DOHH2 (cell line): ENCODE data around the gene THTPA.

ENCODE experiments used
- H3F3A ChIP-seq: fragments of 200-600 bp; sonication (generic), shearing (Covaris generic); 2 replicates; pipeline ENCODE4 v1.6.0; 2016; ENCODE audit warnings: antibody characterized with exemption, mild to moderate bottlenecking; ENCODE audit not compliant: control insufficient read depth, insufficient read depth
- H3K27ac ChIP-seq: fragments of 200-600 bp; sonication (generic); 2 replicates; pipeline ENCODE4 v1.5.1; 2014; ENCODE audit warnings: low read depth, mild to moderate bottlenecking, low read length, moderate library complexity
- H3K27me3 ChIP-seq: fragments of 200-600 bp; sonication (generic); 2 replicates; pipeline ENCODE4 v1.6.1; 2014; ENCODE audit warnings: mild to moderate bottlenecking, low read length, mixed read lengths; ENCODE audit not compliant: control insufficient read depth
- H3K36me3 ChIP-seq: fragments of 200-600 bp; sonication (generic); 2 replicates; pipeline ENCODE4 v1.6.1; 2014; ENCODE audit warnings: mild to moderate bottlenecking, low read length, moderate library complexity, mixed read lengths; ENCODE audit not compliant: control insufficient read depth
- H3K4me1 ChIP-seq: fragments of 200-600 bp; sonication (generic); 2 replicates; pipeline ENCODE4 v1.6.1; 2014; ENCODE audit warnings: mild to moderate bottlenecking, low read length, mixed read lengths; ENCODE audit not compliant: control insufficient read depth
- H3K4me2 ChIP-seq: fragments of 200-600 bp; sonication (generic); 2 replicates; pipeline ENCODE4 v1.6.0; 2014; ENCODE audit warnings: mild to moderate bottlenecking, low read length, moderate library complexity
- H3K4me3 ChIP-seq: fragments of 200-600 bp; sonication (generic); 2 replicates; pipeline ENCODE4 v1.5.1; 2014; ENCODE audit warnings: mild to moderate bottlenecking, low read length, mixed read lengths
- H3K79me2 ChIP-seq: fragments of 200-600 bp; sonication (generic); 2 replicates; pipeline ENCODE4 v1.6.1; 2014; ENCODE audit warnings: mild to moderate bottlenecking, low read length, mixed read lengths; ENCODE audit not compliant: control insufficient read depth
- H3K9me2 ChIP-seq: fragments of 200-600 bp; sonication (generic); replicated peaks from 2 replicates; pipeline ENCODE4 v1.6.1; 2014; ENCODE audit warnings: mild to moderate bottlenecking, low read length, mixed read lengths; ENCODE audit not compliant: control insufficient read depth
- H3K9me3 ChIP-seq: fragments of 200-600 bp; sonication (generic); 2 replicates; pipeline ENCODE4 v1.6.1; 2014; ENCODE audit warnings: antibody characterized with exemption, low read length, mixed read lengths; ENCODE audit not compliant: control insufficient read depth, insufficient read depth
- H4K20me1 ChIP-seq: fragments of 200-600 bp; sonication (generic); 2 replicates; pipeline ENCODE4 v1.6.0; 2014; ENCODE audit warnings: low read depth, mild to moderate bottlenecking, antibody characterized with exemption, low read length, moderate library complexity; ENCODE audit not compliant: control insufficient read depth, insufficient read depth
- CTCF ChIP-seq: fragments of 200-600 bp; sonication (generic); IDR thresholded peaks from one replicate; pipeline ENCODE4 v1.5.1; 2014; ENCODE audit warnings: antibody characterized with exemption, mild to moderate bottlenecking, low read depth, low read length; ENCODE audit not compliant: poor library complexity, severe bottlenecking
- EZH2phosphoT487 ChIP-seq: fragments of 200-600 bp; sonication (generic); IDR thresholded peaks from 2 replicates; pipeline ENCODE4 v1.6.1; 2017; ENCODE audit warnings: borderline replicate concordance, mild to moderate bottlenecking, antibody characterized with exemption, low read length, moderate library complexity, mixed read lengths

Gene THTPA

GRCh38 chr14:23555882-23556699 lies at the start of gene THTPA:
Gene THTPA, plus strand, starts transcription at chr14:23556271. Its CDS starts 487 bp downstream, at chr14:23556758.
- Histone ChIP-seq H3K4me3 (peak within 1 kb of the TSS; percentile 84), H3K4me1 (peaks cover 26% of the 10 kb centered on the region), H3K9me2 (no peaks in the 10 kb centered on the region), H4K20me1 (no peaks in the 10 kb centered on the region), H3K27ac (peak within 1 kb of the TSS; percentile 44), H3K79me2 (peaks cover 32% of the 10 kb centered on the region), H3F3A (peaks cover 7% of the 10 kb centered on the region; the same call in 1 of the 2 replicates), H3K36me3 (peaks cover 32% of the 10 kb centered on the region), H3K9me3 (no peaks in the 10 kb centered on the region), H3K4me2 (peak within 1 kb of the TSS; percentile 70), H3K27me3 (0 out of 2 replicates have a peak, but pooled peaks cover under 1% of the 10 kb centered on the region)
- TF ChIP-seq EZH2phosphoT487, result no peak

GRCh38 chr14:23512156-23512555 lies 43.9 kb upstream of the THTPA start:
- TF ChIP-seq CTCF (no peak), EZH2phosphoT487 (no peak)
- no peaks in the 10 kb centered on the region for H3K27me3 ChIP-seq
- no peaks in the 10 kb centered on the region for H3K4me1 ChIP-seq
- no peak overlapping the region for H3K4me2 ChIP-seq
- H3K9me3 ChIP-seq, result no peaks in the 10 kb centered on the region
- H3F3A ChIP-seq, result no peaks in the 10 kb centered on the region
- no peaks in the 10 kb centered on the region for H4K20me1 ChIP-seq
- no peak overlapping the region for H3K4me3 ChIP-seq
- no peaks in the 10 kb centered on the region for H3K79me2 ChIP-seq
- no peaks in the 10 kb centered on the region for H3K36me3 ChIP-seq
- H3K27ac ChIP-seq, result no peak overlapping the region
- no peaks in the 10 kb centered on the region for H3K9me2 ChIP-seq

GRCh38 chr14:23513005-23513817 lies 42.9 kb upstream of the THTPA start:
- Histone ChIP-seq H3K9me3 (no peaks in the 10 kb centered on the region), H4K20me1 (no peaks in the 10 kb centered on the region), H3K9me2 (no peaks in the 10 kb centered on the region), H3K36me3 (no peaks in the 10 kb centered on the region), H3K4me1 (no peaks in the 10 kb centered on the region), H3K4me3 (no peak overlapping the region), H3K27ac (no peak overlapping the region), H3K79me2 (no peaks in the 10 kb centered on the region), H3K4me2 (no peak overlapping the region), H3K27me3 (no peaks in the 10 kb centered on the region), H3F3A (no peaks in the 10 kb centered on the region)
- no peak for TF ChIP-seq CTCF
- TF ChIP-seq EZH2phosphoT487, result no peak
